ENCODE data around the gene CRYBB3. TPM values are rescaled to one million over a fixed set of nuclear protein-coding genes. Genes with fewer than 3 reads are reported as not detected.
A peak's percentile ranks its signal among the peaks of the same experiment; 100 is the strongest.

The CRYBB3 gene
- total and polyA plus RNA-seq, 9 of the 15 experiments (the other 6 are each of a cell fraction or from before 2014, with no cell fraction given): not detected

GRCh38 chr22:25212337-25212736 is 12.7 kb downstream of the CRYBB3 start:
- H3K4me3 ChIP-seq: no peak overlapping the region
- no peaks in the 10 kb centered on the region; a peak in 1 of 5 replicates for H3K27me3 ChIP-seq (ENCODE audit: control insufficient read depth in 2 of 2, insufficient read depth in 2 of 2, low read length in 2 of 2)
- no peak overlapping the region for H3K9ac ChIP-seq (ENCODE audit: insufficient read depth in 1 of 2, low read depth in 2 of 2, low read length in 2 of 2)
- no peak overlapping the region for H3K4me2 ChIP-seq (ENCODE audit: insufficient read depth, low read length)
- intact Hi-C loops (cut with micrococcal nuclease): no loop called here
- H4K20me1 ChIP-seq (replicated peaks; ENCODE audit: control insufficient read depth, insufficient read depth, low read length): no peaks in the 10 kb centered on the region
- no peak overlapping the region for H3K27ac ChIP-seq (ENCODE audit: extremely low read depth, low read depth, low read length)
- H3K79me2 ChIP-seq (ENCODE audit: control insufficient read depth, insufficient read depth, low read length): no peaks in the 10 kb centered on the region
- CTCF ChIA-PET (ENCODE audit: low intra/inter-chr PET ratio): no interaction called here
- ATAC-seq (no peak), DNase-seq (ENCODE audit: extremely low read depth in 1 of 4, low spot score in 3 of 4) (peak in 1 of 4 experiments; percentile 2), FAIRE-seq (no peak)
- no peak overlapping the region for H2AFZ ChIP-seq (ENCODE audit: low read depth, low read length)
- 14% methylated on average over 2 of the region's 3 CpGs for WGBS (ENCODE audit: insufficient coverage, low coverage, missing lambda C conversion rate)
- in situ Hi-C loops (cut with MboI): loop anchor here (25.0 kb wide), 1 partner anchor 1125 kb away; no protein-coding TSS in a partner anchor
- TF ChIP-seq CTCF (IDR thresholded peaks at IDR 0.05 in 2 of 3, conservative IDR thresholded peaks at IDR 0.05 in 1 of 3; ENCODE audit: insufficient read depth in 2 of 3, low read depth in 1 of 3, low read length in 3 of 3) (0 out of 6 replicates have a peak, but pooled peaks of 1 of the 3 experiments have one; percentile 8), ZBTB40 (IDR thresholded peaks at IDR 0.05) (0 out of 2 replicates have a peak, but pooled peaks have one; percentile 20), ZBTB40 (CRISPR knock-in tag; IDR thresholded peaks at IDR 0.05) (no peak), CHAMP1 (IDR thresholded peaks at IDR 0.05) (no peak)
- no peaks in the 10 kb centered on the region for H3K9me1 ChIP-seq (ENCODE audit: control insufficient read depth, insufficient read depth, low read length)
- BruUV-seq (replicated peaks): no TSS peak
- POLR2A ChIA-PET: interaction anchor here (0.5 to 0.6 kb wide), 2 partner anchors 10 to 537 kb away, joined by 3 read pairs; no protein-coding TSS in a partner anchor
- H3K4me1 ChIP-seq (replicated peaks in 1 of 2; ENCODE audit: control insufficient read depth in 2 of 2, insufficient read depth in 2 of 2, low read length in 2 of 2): no peaks in the 10 kb centered on the region
- no peaks in the 10 kb centered on the region for H3K9me3 ChIP-seq (replicated peaks; ENCODE audit: control insufficient read depth, insufficient read depth, low read depth, low read length)
- H3K36me3 ChIP-seq (ENCODE audit: control insufficient read depth, insufficient read depth, low read length): no peaks in the 10 kb centered on the region

Data from K562 (cell line).